ENCODE measurements around the gene NEGR1.

Gene NEGR1

DNA sequence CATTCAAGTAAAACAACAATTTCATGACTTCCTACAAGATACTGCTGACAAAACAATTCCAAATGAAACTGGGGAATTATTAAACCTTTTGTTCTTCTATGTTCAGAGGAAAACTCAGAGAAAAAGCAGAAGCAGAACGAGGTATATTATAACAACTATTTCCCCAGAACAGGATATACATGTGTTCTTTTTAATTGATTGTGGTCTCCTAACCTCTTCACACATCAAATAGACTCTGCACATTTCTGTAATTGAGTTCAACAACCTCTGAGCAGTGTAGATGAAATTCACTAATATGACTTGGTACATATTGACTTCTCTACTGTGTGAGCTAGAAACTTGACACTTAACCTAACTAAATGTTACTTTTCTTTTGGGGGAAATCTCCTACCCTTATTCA, 584.2 kb downstream of the NEGR1 start:
- TF ChIP-seq, protein P1, sequence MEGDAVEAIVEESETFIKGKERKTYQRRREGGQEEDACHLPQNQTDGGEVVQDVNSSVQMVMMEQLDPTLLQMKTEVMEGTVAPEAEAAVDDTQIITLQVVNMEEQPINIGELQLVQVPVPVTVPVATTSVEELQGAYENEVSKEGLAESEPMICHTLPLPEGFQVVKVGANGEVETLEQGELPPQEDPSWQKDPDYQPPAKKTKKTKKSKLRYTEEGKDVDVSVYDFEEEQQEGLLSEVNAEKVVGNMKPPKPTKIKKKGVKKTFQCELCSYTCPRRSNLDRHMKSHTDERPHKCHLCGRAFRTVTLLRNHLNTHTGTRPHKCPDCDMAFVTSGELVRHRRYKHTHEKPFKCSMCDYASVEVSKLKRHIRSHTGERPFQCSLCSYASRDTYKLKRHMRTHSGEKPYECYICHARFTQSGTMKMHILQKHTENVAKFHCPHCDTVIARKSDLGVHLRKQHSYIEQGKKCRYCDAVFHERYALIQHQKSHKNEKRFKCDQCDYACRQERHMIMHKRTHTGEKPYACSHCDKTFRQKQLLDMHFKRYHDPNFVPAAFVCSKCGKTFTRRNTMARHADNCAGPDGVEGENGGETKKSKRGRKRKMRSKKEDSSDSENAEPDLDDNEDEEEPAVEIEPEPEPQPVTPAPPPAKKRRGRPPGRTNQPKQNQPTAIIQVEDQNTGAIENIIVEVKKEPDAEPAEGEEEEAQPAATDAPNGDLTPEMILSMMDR (IDR thresholded peaks at IDR 0.05; ENCODE audit: low read depth, low read length), result no peak
- DNase-seq, result no peak
- H3K27ac ChIP-seq, result peak overlapping the region; percentile 86
- no peaks in the 10 kb centered on the region for H3K36me3 ChIP-seq
- no peak overlapping the region for H3K4me3 ChIP-seq (ENCODE audit: low read depth, low read length)
- no peaks in the 10 kb centered on the region for H3K27me3 ChIP-seq (ENCODE audit: insufficient read depth, low read depth, severe bottlenecking)
- H3K9me3 ChIP-seq (ENCODE audit: severe bottlenecking), result peaks cover 2% of the 10 kb centered on the region

DNA sequence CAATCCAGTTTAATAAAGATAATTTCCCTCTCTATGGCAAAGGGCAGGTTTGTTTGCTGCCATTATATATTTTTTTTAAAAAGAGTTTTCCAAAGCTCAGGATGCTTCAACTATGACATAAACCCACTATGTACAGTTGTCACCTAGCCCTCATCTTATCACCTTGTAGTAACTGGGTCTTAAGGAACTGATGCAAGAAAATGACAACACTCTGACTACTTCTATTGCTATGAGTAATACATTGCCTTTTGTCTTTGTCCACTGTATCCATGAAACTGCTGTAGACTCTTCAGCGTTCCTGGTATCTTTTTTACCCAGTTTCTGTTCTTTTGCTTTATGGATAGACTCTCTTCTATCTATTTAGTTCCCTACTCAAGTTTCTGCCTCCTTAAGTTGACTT, 586.5 kb downstream of the NEGR1 start:
- Histone ChIP-seq H3K27me3 (ENCODE audit: insufficient read depth, low read depth, severe bottlenecking) (no peaks in the 10 kb centered on the region), H3K27ac (peak overlapping the region; percentile 86), H3K4me3 (ENCODE audit: low read depth, low read length) (no peak overlapping the region), H3K36me3 (no peaks in the 10 kb centered on the region), H3K9me3 (ENCODE audit: severe bottlenecking) (no peaks in the 10 kb centered on the region)
- TF ChIP-seq, protein P1 (IDR thresholded peaks at IDR 0.05; ENCODE audit: low read depth, low read length), result no peak
- DNase-seq, result no peak

DNA sequence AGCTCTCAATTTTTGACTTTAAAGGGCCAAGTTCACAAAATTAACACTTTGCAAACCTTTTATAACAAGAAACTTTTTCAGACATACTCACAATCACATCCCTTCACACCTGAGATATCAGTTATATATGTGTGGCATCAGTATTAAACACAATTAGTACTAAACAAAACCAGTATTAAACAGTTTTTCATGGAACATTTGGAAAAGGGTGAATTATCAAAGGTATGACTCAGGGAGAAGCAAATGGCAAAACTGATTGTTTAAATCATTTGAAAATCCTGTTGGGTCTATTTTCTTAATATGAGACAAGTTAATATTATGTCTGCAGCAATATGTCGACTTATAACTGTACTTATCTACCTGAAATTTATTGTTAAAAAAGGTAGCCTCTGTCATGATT, 587.3 kb downstream of the NEGR1 start:
- no peak for DNase-seq
- Histone ChIP-seq H3K36me3 (no peaks in the 10 kb centered on the region), H3K4me3 (ENCODE audit: low read depth, low read length) (no peak overlapping the region), H3K27me3 (ENCODE audit: insufficient read depth, low read depth, severe bottlenecking) (no peaks in the 10 kb centered on the region), H3K27ac (peak overlapping the region; percentile 86), H3K9me3 (ENCODE audit: severe bottlenecking) (no peaks in the 10 kb centered on the region)
- TF ChIP-seq, protein P1 (IDR thresholded peaks at IDR 0.05; ENCODE audit: low read depth, low read length), result no peak

DNA sequence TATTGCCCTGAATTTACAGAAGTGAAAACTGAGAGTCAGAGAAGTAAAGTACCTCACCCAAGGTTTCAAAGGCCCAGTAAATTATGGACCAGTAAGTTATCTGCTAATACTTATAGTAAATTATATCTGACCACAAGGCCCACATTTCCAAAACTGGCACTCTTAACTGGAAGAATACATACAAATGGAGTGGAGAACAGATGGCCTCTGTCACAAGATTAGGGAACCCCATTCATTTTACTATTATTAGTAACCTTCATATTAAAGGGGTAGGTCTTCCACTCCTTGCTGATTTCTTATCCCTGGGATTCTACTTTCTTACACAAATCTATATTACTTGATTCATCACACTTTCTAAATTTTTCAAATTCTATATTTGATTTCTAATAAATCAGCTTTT, 588.8 kb downstream of the NEGR1 start:
- Histone ChIP-seq H3K27ac (peak overlapping the region; percentile 58), H3K4me3 (ENCODE audit: low read depth, low read length) (no peak overlapping the region), H3K27me3 (ENCODE audit: insufficient read depth, low read depth, severe bottlenecking) (no peaks in the 10 kb centered on the region), H3K9me3 (ENCODE audit: severe bottlenecking) (no peaks in the 10 kb centered on the region), H3K36me3 (no peaks in the 10 kb centered on the region)
- TF ChIP-seq, protein P1 (IDR thresholded peaks at IDR 0.05; ENCODE audit: low read depth, low read length), result no peak
- no peak for DNase-seq

DNA sequence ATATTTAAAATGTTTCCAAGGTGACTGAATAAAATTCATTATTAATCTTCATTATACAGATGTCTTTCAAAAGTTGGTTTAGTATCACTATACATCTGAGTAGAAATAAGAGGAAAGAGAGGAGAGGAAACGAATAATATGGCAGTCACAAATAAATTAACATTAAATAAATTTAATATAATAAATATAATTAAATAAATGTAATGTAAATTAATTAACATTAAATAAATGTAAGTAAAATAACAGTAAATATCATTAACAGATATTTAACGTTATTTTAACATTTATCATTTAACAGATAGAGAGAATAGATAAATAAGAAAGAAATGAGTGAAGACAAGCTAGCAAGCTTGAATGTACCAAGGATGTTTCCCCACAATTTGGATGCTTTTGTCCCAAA, 592.7 kb downstream of the NEGR1 start:
- no peaks in the 10 kb centered on the region for H3K27me3 ChIP-seq (ENCODE audit: insufficient read depth, low read depth, severe bottlenecking)
- TF ChIP-seq, protein P1 (IDR thresholded peaks at IDR 0.05; ENCODE audit: low read depth, low read length), result no peak
- DNase-seq, result no peak
- H3K9me3 ChIP-seq (ENCODE audit: severe bottlenecking), result no peaks in the 10 kb centered on the region
- H3K27ac ChIP-seq, result no peak overlapping the region
- no peaks in the 10 kb centered on the region for H3K36me3 ChIP-seq
- H3K4me3 ChIP-seq (ENCODE audit: low read depth, low read length), result no peak overlapping the region

DNA sequence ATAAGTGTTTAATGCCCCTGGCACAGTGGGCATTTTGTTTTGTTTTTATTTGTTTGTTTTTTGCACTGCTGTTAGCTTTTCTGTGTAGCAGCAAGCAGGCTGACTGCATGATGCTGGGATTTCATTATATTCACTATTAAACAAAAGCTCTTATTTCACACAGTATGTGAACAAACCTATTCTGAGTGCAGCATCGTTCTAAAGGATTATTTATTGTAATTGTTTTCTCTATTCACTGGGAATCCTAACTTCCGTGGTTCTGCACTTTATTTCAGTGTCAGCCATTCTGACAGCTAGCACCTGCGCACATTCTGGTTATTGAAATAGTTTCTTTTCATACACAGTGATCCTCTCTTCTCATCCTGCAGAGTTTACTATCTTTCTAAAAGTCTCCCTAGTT, 595.0 kb downstream of the NEGR1 start:
- H3K36me3 ChIP-seq, result no peaks in the 10 kb centered on the region
- no peaks in the 10 kb centered on the region for H3K27me3 ChIP-seq (ENCODE audit: insufficient read depth, low read depth, severe bottlenecking)
- no peak overlapping the region for H3K4me3 ChIP-seq (ENCODE audit: low read depth, low read length)
- no peak overlapping the region for H3K27ac ChIP-seq
- no peak for DNase-seq
- no peaks in the 10 kb centered on the region for H3K9me3 ChIP-seq (ENCODE audit: severe bottlenecking)
- TF ChIP-seq, protein P1 (IDR thresholded peaks at IDR 0.05; ENCODE audit: low read depth, low read length), result no peak

Data from WERI-Rb-1 (cell line).